Naive B cell (primary cell): Measurements from ENCODE around the gene STBD1. TPM values are rescaled to one million over a fixed set of nuclear protein-coding genes. Genes with fewer than 3 reads are reported as not detected.

Experiments used
- ATAC-seq, 2 donors: fragments of 150-1000 bp; cut with Tn5 transposase; 2 replicates each; pipeline ENCODE4 v1.10.0; 2021; ENCODE audit warnings: low read depth in 2 of 2, mild to moderate bottlenecking in 2 of 2, moderate library complexity in 2 of 2
- DNase-seq: peaks from one replicate; pipeline ENCODE4 v3.0.0; 2022
- H3K27ac Mint-ChIP-seq, 6 donors: one replicate each; pipeline ENCODE4 v1.8.0; 2020 to 2022; ENCODE audit warnings: mild to moderate bottlenecking in 6 of 6, mixed read lengths in 6 of 6, moderate library complexity in 5 of 6, inconsistent platforms in 2 of 6
- H3K27me3 Mint-ChIP-seq, 3 donors: one replicate each; pipeline ENCODE4 v1.8.0; 2021 to 2022; ENCODE audit warnings: mixed read lengths in 3 of 3, mild to moderate bottlenecking in 1 of 3
- H3K36me3 Mint-ChIP-seq, 2 donors: one replicate each; pipeline ENCODE4 v1.8.0; 2020 to 2022; ENCODE audit warnings: mixed read lengths in 2 of 2, inconsistent platforms in 1 of 2, mild to moderate bottlenecking in 1 of 2
- H3K4me1 Mint-ChIP-seq, 3 donors: one replicate each; pipeline ENCODE4 v1.8.0; 2020 to 2022; ENCODE audit warnings: mixed read lengths in 3 of 3, inconsistent platforms in 1 of 3, mild to moderate bottlenecking in 1 of 3, moderate library complexity in 1 of 3
- H3K4me3 Mint-ChIP-seq, 8 donors: one replicate each; pipeline ENCODE4 v1.8.0; 2020 to 2022; ENCODE audit warnings: mild to moderate bottlenecking in 8 of 8, mixed read lengths in 8 of 8, moderate library complexity in 8 of 8, inconsistent platforms in 2 of 8
- H3K9me3 Mint-ChIP-seq, 7 donors: one replicate each; pipeline ENCODE4 v1.8.0; 2020 to 2022; ENCODE audit warnings: mixed read lengths in 7 of 7, mild to moderate bottlenecking in 5 of 7, inconsistent platforms in 2 of 7, moderate library complexity in 1 of 7
- polyA plus RNA-seq, 6 donors: library from polyadenylated mRNA; unstranded; fragments of 300-500 nt; fragmentation: Illumina TruSeq; gene quantifications; one replicate each; pipeline ENCODE4 v1.2.3, GENCODE V29; 2021; ENCODE audit warnings: low read depth in 6 of 6

STBD1 gene
- not detected for polyA plus RNA-seq

DNA sequence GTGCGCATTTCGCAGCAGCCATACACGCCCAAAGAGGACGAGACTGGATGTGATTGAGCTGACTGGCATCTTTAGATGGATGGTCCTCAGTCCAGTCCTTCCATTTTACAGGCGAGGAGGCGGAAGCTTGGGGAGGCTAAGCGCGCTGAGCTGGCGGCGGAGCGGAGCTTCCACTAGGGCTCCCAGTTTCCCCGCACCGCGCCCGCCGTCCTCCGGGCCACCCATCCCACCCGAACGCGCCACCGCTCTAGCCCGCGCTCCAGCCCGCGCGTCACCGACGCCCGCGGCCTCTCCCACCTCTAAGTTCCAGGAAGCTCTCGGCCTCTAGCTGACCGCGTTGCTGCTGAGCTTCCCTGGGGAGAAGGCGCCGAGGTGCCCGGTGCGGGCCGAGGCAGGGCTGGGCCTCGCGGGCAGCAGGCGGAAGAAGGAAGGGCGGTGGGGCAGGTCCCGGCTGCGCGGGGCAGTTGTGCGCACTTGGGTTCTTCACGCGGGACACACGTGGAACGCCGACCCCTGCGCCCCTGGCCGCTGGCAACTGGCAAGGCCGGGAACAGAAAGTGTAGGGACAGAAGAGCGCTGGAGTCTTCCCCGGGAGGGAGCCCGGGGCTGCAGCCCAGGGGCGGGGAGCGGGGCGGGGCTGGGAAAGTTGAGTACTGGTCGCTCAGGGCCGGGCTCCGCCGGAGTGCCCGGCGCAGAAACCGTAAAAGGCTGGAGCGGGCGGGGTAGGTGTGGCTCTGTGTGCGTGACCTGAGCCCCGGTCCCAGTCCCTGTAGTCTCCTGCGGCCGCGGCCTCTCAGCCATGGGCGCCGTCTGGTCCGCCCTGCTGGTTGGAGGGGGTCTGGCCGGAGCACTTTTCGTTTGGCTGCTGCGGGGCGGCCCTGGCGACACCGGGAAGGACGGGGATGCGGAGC is at the start of gene STBD1:
TSS of gene STBD1 (plus strand) at position 763 of the 911 bp plus-strand sequence. CDS start at position 800, 37 bp downstream.
- Mint-ChIP-seq H3K36me3 (peaks cover 0 to 8% of the 10 kb centered on the region in 2 donors), H3K4me1 (peaks cover 11 to 21% (median 12%) of the 10 kb centered on the region in 3 donors), H3K27ac (no peak within 1 kb of the TSS), H3K9me3 (no peaks in the 10 kb centered on the region), H3K4me3 (peak within 1 kb of the TSS; percentile 56 to 89 (median 78)), H3K27me3 (peaks cover 30 to 41% (median 40%) of the 10 kb centered on the region in 3 donors)
- no peak for ATAC-seq
- no peak for DNase-seq

GRCh38 chr4:76256968-76257367 is 49.6 kb upstream of the STBD1 start:
- Mint-ChIP-seq H3K9me3 (peaks cover 0 to 6% (median 0%) of the 10 kb centered on the region in 7 donors), H3K27ac (no peak overlapping the region), H3K36me3 (no peaks in the 10 kb centered on the region), H3K27me3 (peaks cover 32 to 68% (median 49%) of the 10 kb centered on the region in 3 donors), H3K4me1 (peaks cover 0 to under 1% (median 0%) of the 10 kb centered on the region in 3 donors), H3K4me3 (no peak overlapping the region)
- DNase-seq = no peak
- ATAC-seq = no peak

- no peak overlapping the region for H3K4me3 Mint-ChIP-seq
- H3K36me3 Mint-ChIP-seq = no peaks in the 10 kb centered on the region
- no peak for DNase-seq
- no peak for ATAC-seq
- H3K27me3 Mint-ChIP-seq = peaks cover 28 to 59% (median 40%) of the 10 kb centered on the region in 3 donors
- no peak overlapping the region for H3K27ac Mint-ChIP-seq
- no peaks in the 10 kb centered on the region for H3K4me1 Mint-ChIP-seq
- H3K9me3 Mint-ChIP-seq = peaks cover 0 to 6% (median 0%) of the 10 kb centered on the region in 7 donors
These were observed 48.7 kb upstream of the STBD1 start for GRCh38 chr4:76257824-76258223.

- ATAC-seq = no peak
- H3K27ac Mint-ChIP-seq = no peak overlapping the region
- no peaks in the 10 kb centered on the region for H3K36me3 Mint-ChIP-seq
- H3K9me3 Mint-ChIP-seq = peaks cover 0 to 6% (median 0%) of the 10 kb centered on the region in 7 donors
- H3K4me3 Mint-ChIP-seq = no peak overlapping the region
- no peak for DNase-seq
- H3K27me3 Mint-ChIP-seq = peaks cover 12 to 34% (median 16%) of the 10 kb centered on the region in 3 donors
- H3K4me1 Mint-ChIP-seq = no peaks in the 10 kb centered on the region
These were observed 46.0 kb upstream of the STBD1 start for GRCh38 chr4:76260571-76260970.

DNA sequence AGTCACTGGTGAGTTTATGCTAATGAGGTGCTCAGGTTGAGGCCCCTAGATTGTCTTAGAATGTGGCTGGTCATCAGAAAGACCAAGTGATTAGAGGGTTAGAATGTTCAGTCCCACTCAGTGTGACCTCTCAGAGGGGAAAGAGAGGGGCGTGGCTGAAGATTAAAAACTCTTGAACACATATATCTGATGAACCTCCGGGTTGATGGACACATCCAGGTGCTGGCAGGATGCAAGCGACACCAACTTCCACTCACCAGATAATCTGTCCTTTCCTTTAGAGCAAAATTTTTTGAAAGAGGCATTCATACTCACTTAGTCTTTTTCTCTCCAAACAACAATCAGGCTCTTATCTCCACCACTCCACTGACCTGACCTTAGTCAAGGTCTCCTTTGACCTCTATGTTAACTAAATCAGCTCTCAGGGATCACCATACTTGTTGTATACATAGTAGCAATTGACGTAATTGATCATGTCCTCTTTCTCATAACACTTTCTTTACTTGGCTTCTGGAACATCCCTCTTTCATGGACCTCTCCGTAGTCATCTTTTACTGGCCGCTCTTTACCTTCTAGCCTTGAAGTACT is 40.8 kb upstream of the STBD1 start:
- ATAC-seq (no peak), DNase-seq (no peak)
- H3K27ac Mint-ChIP-seq = no peak overlapping the region
- H3K36me3 Mint-ChIP-seq = no peaks in the 10 kb centered on the region
- no peaks in the 10 kb centered on the region for H3K9me3 Mint-ChIP-seq
- no peak overlapping the region for H3K4me3 Mint-ChIP-seq
- no peaks in the 10 kb centered on the region for H3K4me1 Mint-ChIP-seq
- H3K27me3 Mint-ChIP-seq = peaks cover 0 to 5% (median 4%) of the 10 kb centered on the region in 3 donors

DNA sequence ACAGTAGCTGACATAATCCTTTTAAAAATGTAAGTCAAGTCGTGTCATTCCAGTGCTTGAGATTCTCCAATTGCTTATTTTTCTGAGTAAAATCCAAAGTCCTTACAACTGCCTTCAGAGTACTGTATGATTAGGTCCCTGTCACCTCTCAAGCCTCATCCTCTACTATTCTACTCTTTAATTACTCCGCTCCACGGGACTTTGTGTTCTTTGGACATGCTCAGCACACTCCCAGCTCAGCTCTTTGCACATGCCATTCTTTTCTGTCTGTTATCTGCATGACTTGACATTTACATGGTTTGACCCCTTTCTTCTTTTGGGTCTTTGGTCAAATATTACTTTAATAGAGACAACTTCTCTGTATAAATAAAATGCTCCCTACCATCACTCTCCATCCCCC is 39.9 kb upstream of the STBD1 start:
- ATAC-seq (no peak), DNase-seq (no peak)
- H3K4me3 Mint-ChIP-seq = no peak overlapping the region
- H3K4me1 Mint-ChIP-seq = no peaks in the 10 kb centered on the region
- no peaks in the 10 kb centered on the region for H3K36me3 Mint-ChIP-seq
- H3K27ac Mint-ChIP-seq = no peak overlapping the region
- no peaks in the 10 kb centered on the region for H3K9me3 Mint-ChIP-seq
- peaks cover 0 to 10% (median 5%) of the 10 kb centered on the region in 3 donors for H3K27me3 Mint-ChIP-seq

DNA sequence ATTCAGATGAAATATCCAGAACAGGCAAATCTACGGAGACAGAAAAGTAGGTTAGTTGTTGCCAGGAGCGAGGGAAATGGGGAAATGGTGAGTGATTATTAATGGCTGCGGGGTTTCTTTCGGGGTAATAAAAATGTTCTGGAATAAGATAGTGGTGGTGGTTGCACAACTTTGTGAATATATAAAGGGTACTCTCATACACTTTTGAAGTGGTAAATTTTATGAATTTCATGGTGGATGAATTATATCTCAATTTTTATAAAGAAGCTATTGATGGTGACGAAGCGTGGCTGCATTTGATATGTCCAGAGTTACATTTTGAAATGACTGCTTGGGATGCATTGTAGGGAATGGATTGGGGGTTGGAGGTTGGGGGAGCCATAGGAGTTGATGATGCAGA is 38.7 kb upstream of the STBD1 start:
- Mint-ChIP-seq H3K36me3 (no peaks in the 10 kb centered on the region), H3K27me3 (peaks cover 0 to 10% (median under 1%) of the 10 kb centered on the region in 3 donors), H3K27ac (no peak overlapping the region), H3K4me3 (no peak overlapping the region), H3K4me1 (no peaks in the 10 kb centered on the region), H3K9me3 (no peaks in the 10 kb centered on the region)
- ATAC-seq (no peak), DNase-seq (no peak)

GRCh38 chr4:76270244-76271175 is 36.0 kb upstream of the STBD1 start:
- Mint-ChIP-seq H3K9me3 (no peaks in the 10 kb centered on the region), H3K36me3 (no peaks in the 10 kb centered on the region), H3K4me1 (no peaks in the 10 kb centered on the region), H3K27me3 (peaks cover 7 to 20% (median 8%) of the 10 kb centered on the region in 3 donors), H3K4me3 (peak overlapping the region in 1 of 8 donors; percentile 31), H3K27ac (no peak overlapping the region)
- ATAC-seq = no peak
- DNase-seq = no peak

GRCh38 chr4:76271248-76271647 is 35.3 kb upstream of the STBD1 start:
- Mint-ChIP-seq H3K36me3 (no peaks in the 10 kb centered on the region), H3K27ac (peak overlapping the region in 1 of 6 donors; percentile 8), H3K4me1 (no peaks in the 10 kb centered on the region), H3K4me3 (no peak overlapping the region), H3K9me3 (no peaks in the 10 kb centered on the region), H3K27me3 (peaks cover 8 to 27% (median 13%) of the 10 kb centered on the region in 3 donors)
- ATAC-seq = no peak
- no peak for DNase-seq

- no peak for ATAC-seq
These were observed 34.5 kb upstream of the STBD1 start for GRCh38 chr4:76272073-76272472.

DNA sequence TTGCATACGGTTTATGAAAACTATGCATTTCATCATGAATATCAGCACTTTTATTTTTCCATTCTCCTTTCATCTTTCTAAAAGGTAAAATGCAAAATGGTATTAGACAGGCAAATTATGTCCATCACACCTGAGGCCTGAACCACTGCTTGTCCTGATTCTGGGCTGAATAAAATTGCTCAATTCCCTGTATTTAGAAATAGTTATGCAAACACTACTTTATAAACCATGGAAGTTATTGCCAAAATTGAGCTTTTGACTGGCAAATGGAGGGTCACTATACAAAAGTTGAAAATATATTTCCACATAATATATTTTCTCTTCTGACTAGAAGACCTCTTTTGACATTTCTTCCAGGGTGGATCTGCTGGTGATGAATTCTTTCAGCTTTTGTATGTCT is 34.0 kb upstream of the STBD1 start:
- no peaks in the 10 kb centered on the region for H3K9me3 Mint-ChIP-seq

More at GRCh38 chr4:76272073-76272472, 34.5 kb upstream of the STBD1 start:
- H3K36me3 Mint-ChIP-seq = no peaks in the 10 kb centered on the region
- H3K4me3 Mint-ChIP-seq = no peak overlapping the region
- peaks cover 8 to 30% (median 18%) of the 10 kb centered on the region in 3 donors for H3K27me3 Mint-ChIP-seq
- no peak overlapping the region for H3K27ac Mint-ChIP-seq
- H3K9me3 Mint-ChIP-seq = no peaks in the 10 kb centered on the region
- no peak for DNase-seq
- H3K4me1 Mint-ChIP-seq = no peaks in the 10 kb centered on the region

GRCh38 chr4:76272999-76273398 is 33.5 kb upstream of the STBD1 start:
- H3K4me3 Mint-ChIP-seq = no peak overlapping the region
- H3K27ac Mint-ChIP-seq = no peak overlapping the region
- H3K27me3 Mint-ChIP-seq = peaks cover 8 to 30% (median 18%) of the 10 kb centered on the region in 3 donors
- no peaks in the 10 kb centered on the region for H3K4me1 Mint-ChIP-seq
- H3K36me3 Mint-ChIP-seq = no peaks in the 10 kb centered on the region
- no peaks in the 10 kb centered on the region for H3K9me3 Mint-ChIP-seq
- ATAC-seq = no peak
- no peak for DNase-seq

More for the DNA sequence above, 34.0 kb upstream of the STBD1 start:
- H3K4me3 Mint-ChIP-seq = no peak overlapping the region
- H3K36me3 Mint-ChIP-seq = no peaks in the 10 kb centered on the region
- H3K27me3 Mint-ChIP-seq = peaks cover 8 to 30% (median 18%) of the 10 kb centered on the region in 3 donors
- no peaks in the 10 kb centered on the region for H3K4me1 Mint-ChIP-seq
- no peak for ATAC-seq
- no peak for DNase-seq
- H3K27ac Mint-ChIP-seq = no peak overlapping the region
